ENCODE data around the gene COPS3. TPM values are rescaled to one million over a fixed set of nuclear protein-coding genes. Genes with fewer than 3 reads are reported as not detected.
"Not testable (repeated sequence)": the region's sequence is repeated elsewhere in the genome, so short reads cannot be mapped to it uniquely, and the experiment has no call there.

COPS3 gene
- polyA plus RNA-seq, 3 donors, result 65.5 to 89.7 (median 79.3) TPM

DNA sequence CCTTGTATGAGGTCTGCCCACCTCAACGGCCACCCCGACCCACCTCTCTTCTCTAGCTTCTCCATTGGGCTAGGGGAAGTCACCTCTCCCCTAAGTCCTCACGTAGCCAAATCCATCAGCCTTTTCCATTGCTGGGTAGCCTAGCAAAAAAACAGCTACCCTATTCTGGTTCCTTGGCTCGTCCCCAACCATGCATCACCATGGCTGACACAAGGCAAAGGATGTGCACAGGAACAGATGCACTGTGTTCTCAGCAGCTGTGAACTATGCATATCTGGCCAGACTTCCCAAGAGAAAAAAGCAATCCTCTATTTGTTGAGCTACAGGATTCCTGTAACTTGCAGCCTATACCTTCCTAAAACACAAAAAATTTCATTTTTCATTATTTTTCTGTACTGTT is 22.0 kb downstream of the COPS3 start:
- no peak for DNase-seq (ENCODE audit: extremely low read depth in 1 of 11, low read depth in 9 of 11, low spot score in 4 of 11)

DNA sequence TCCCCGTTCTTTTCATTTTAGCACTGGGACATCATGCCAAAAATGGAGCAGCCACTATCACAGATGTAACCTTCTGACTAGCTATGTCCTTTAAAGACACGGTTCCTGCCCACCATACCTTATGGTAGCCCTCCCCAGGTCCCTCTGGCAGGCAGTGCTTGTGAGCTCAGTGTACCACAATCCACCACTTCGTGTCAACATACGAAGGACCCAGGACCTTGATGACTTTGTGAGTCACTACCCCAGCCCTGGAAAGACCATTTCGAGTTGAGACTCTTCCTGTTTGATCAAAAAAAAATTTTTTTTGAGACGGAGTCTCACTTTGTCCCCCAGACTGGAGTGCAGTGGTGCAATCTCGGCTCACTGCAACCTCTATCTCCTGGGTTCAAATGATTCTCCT is 23.0 kb downstream of the COPS3 start:
- no peak for DNase-seq (ENCODE audit: extremely low read depth in 1 of 11, low read depth in 9 of 11, low spot score in 4 of 11)

DNA sequence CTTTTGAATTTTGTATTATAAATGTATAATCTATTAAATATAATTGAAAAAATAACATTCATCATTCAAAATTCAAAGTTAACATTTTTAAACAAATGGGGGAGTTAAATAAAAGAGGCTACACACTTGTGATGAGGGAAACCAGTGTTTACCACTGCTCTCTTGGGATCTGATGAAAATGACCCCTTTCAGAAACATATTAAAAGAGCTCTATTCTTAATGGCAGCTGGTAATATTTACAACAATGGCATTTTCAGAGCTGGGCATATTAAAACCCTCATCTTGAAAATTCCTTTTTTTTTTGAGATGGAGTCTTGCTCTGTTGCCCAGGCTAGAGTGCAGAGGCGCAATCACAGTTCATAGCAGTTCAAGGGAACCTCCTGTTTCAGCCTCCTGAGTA is 24.7 kb downstream of the COPS3 start:
- DNase-seq (ENCODE audit: extremely low read depth in 1 of 11, low read depth in 9 of 11, low spot score in 4 of 11), result no peak

DNA sequence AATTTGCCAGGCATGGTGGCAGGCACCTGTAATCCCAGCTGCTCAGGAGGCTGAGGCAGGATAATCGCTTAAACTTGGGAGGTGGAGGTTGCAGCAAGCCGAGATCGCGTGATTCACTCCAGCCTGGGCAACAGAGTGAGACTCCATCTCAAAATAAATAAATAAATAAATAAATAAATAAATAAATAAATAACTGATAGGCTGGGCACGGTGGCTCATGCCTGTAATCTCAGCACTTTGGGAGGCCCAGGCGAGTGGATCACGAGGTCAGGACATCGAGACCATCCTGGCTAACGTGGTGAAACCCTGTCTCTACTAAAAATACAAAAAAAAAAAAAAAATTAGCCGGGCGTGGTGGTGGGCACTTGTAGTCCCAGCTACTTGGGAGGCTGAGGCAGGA is 25.4 kb downstream of the COPS3 start:
- not testable (repeated sequence) for DNase-seq (ENCODE audit: extremely low read depth in 1 of 11, low read depth in 9 of 11, low spot score in 4 of 11)

DNA sequence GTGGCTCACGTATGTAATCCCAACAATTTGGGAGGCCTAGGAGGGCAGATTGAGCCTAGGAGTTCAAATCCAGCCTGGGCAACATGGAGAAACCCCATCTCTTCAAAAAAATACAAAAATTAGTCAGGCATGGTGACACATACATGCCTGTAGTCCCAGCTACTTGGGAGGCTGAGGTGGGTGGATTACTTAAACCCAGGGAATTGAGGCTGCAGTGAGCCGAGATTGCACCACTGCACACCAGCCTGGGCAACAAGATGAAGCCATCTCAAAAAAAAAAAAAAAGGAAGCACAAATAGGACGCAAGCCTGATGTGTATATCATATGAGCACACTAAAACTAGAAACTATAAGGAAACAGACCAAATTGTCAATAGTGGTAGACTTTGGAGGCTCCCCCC is 27.0 kb downstream of the COPS3 start:
- no peak for DNase-seq (ENCODE audit: extremely low read depth in 1 of 11, low read depth in 9 of 11, low spot score in 4 of 11)

DNA sequence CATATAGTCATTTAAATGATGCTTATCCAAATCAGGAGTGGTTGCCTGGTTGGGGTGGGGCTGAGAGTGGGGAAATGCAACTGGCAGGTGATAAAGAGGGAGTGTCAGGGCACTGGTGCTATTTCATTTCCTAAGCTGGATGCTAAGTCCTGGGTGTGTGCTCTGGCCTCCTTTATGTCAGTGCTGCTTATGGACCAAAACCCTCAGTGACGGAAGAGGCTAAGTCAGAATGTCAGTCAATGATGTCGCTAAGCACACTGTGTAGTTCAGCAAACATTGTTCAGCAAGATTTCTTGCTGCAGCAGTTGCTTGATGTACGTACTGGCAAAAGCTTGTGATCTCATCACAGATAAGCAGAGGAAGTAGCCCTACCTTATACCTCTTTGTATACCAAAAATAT is 27.6 kb downstream of the COPS3 start:
- DNase-seq (ENCODE audit: extremely low read depth in 1 of 11, low read depth in 9 of 11, low spot score in 4 of 11), result no peak

DNA sequence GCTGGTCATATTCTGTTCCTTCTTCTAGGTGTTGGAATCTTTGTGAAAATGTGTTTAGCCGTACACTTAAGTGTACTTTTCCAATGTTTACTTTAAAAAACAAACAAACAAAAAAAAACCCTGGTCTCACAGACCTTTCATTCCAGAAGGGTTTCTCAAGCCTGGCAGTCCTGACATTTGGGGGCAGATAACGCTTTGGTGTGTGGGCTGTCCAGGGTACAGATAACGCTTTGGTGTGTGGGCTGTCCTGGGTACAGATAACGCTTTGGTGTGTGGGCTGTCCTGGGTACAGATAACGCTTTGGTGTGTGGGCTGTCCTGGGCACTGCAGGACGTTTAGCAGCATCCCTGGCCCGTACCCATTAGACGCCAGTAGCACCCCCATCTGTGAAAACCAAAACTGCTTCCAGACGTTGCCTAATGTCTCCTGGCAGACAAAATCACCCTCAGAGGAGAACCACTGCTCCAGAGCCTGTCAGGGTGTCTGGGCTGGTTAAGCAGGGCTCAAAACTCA is 28.8 kb downstream of the COPS3 start:
- DNase-seq (ENCODE audit: extremely low read depth in 1 of 11, low read depth in 9 of 11, low spot score in 4 of 11), result no peak

DNA sequence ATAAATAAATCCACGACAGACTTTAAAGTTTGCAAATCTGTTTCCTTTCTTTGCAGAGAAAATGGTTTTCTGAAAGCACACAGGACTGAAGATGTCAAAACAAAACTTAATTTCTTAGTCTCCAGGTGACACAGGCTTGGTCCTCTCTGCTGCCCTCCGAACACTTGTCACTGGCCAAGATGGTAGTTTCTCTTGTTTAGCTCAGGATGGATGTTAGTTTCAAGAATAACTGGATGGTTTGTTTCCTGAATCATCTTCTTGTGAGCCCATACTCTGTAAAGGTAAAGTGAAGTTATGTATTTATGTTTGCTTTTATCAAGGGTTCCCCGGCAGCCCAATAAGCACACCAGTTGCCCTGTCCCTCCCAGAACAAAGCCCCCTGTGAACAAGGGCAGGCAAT is 34.2 kb downstream of the COPS3 start:
- DNase-seq (ENCODE audit: extremely low read depth in 1 of 11, low read depth in 9 of 11, low spot score in 4 of 11), result no peak

DNA sequence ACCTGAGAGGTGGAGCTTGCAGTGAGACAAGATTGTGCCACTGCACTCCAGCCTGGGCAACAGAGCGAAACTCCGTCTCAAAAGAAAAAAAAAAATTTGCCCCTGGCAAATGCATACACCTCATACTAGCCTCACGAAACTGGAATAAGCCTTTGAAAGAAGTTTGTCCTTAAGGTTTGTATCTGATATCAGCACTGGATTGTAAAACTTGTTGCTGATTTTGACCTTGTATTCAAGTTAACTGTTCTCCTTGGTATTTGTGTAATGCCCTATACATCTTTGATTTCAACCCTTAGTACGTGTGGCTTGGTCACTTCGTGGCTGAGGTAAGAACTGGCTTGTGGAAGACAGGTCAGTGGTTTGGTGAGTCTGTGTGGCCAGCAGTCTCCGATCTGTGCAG is 37.9 kb downstream of the COPS3 start:
- no peak for DNase-seq (ENCODE audit: extremely low read depth in 1 of 11, low read depth in 9 of 11, low spot score in 4 of 11)

DNA sequence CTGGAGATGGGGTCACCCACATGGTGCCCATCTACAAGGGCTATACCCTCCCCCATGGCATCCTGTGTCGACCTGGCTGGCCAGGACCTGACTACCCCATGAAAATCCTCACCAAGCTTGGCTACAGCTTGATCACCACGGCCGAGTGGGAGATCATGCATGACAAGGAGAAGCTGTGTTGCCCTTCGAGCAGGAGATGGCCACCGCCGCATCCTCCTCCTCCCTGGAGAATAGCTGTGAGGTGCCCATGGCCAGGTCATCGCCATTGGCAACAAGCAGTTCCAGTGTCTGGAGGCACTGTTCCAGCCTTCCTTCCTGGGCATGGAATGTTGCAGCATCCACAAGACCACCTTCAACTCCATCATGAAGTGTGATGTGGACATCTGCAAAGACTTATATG is 38.8 kb downstream of the COPS3 start:
- no peak for DNase-seq (ENCODE audit: extremely low read depth in 1 of 11, low read depth in 9 of 11, low spot score in 4 of 11)

DNA sequence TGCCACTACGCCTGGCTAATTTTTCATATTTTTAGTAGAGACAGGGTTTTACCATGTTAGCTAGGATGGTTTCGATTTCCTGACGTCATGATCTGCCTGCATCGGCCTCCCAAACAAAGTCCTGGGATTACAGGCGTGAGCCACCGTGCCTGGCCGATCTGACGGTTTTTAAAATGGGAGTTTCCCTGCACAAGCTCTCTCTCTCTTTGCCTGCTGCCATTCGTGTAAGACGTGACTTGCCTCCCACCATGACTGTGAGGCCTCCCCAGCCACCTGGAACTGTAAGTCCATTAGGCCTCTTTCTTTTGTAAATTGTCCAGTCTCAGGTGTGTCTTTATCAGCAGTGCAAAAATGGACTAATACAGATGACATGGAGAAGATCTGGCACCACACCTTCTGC is 39.4 kb downstream of the COPS3 start:
- DNase-seq (ENCODE audit: extremely low read depth in 1 of 11, low read depth in 9 of 11, low spot score in 4 of 11), result no peak

DNA sequence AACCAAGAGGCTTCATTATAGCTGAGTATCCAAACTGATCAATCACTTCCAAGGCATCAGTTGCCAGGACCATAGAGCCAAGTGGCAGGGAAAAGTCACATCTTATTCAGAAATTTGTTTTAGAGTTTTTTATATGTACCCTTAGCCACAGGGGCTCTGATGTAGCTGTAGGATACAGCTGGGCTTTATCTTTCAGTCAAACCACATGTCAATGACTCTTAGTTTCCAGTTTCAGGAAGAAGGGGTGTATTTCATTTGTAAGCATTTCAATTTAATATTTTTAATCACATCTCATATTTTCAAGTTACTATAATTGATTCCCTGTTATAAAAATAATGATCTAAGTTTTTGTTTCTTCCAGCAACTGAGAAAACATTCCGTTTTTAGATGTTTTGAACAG is 41.2 kb downstream of the COPS3 start:
- no peak for DNase-seq (ENCODE audit: extremely low read depth in 1 of 11, low read depth in 9 of 11, low spot score in 4 of 11)

DNA sequence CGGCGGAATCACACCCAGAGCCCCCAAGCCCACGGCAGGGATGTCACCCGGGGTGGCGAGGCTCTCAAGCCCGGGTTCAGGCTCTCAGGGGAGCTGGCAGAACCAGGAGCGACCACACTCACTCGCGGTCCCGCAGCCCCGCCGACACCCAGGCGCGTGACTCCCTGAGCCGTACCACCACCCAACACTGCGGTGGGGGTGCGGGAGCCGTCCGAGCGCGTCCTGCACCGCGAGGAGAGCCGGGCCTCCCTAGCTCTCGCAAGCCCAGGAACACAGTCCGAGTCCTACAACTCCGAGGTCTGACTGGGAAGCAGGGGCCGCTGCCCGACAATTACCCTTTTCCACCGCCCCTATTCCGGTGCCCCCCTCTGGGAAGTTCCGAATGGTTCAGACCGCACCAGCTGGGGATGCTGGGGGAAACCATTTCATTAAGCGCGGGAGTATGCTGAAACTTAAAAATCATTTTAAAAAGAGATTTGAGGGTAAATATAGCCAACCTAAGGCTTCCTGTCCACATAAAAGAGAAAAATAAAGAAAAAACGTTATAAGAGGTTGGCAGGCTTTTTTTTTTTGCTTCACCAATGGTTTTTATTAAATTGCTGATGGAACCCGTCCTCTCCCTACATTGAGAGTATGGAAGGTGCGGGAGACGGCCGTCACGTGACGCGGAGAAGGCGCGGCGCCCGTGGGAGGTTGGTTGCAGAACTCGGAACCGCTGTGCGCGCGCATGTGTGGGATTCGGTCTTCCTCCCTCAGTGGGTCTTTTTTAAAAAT is 43.8 kb downstream of the COPS3 start, which contains the start of gene FLCN:
Gene FLCN, minus strand, starts transcription at position 143 of the 774 bp plus-strand sequence. CDS start 9,031 bp downstream, outside the sequence.
- peak; percentile 68 to 91 (median 83) for DNase-seq (ENCODE audit: extremely low read depth in 1 of 11, low read depth in 9 of 11, low spot score in 4 of 11)

DNA sequence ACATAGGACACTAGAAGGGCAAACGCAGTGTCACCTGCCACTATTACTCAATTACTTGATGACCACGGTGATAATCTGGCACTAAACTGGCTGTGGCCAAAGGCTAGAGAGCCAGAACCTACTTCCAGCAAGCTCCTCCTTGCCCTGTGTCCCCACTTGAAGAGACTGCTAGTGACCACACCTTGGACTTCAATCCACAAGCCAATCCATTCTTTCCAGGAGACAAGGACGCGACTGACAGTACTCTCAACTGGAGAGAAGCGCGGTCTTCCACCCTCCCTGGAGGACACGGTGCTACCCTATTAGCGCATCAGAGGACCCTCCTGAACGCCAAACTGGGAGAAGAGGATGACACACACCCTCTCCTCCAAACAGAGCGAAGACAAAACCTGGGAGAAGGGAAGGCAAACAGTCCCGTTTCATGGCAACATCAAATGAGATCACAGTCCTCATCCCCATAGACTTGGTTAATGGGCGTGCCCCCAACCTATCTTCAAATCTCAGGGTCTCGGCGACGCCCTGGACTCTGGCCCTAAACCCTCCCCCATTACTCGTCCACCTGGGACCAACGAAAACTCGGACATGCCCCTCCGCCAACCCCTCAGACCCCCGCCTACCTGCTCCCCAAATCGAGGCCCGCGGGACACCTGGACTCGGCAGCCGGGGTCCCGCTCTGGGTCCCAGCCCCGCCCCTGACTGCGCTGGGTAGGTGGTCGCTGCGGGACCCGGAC is 44.6 kb downstream of the COPS3 start:
- peak in 1 of 11 donors; percentile 17 for DNase-seq (ENCODE audit: extremely low read depth in 1 of 11, low read depth in 9 of 11, low spot score in 4 of 11)

DNA sequence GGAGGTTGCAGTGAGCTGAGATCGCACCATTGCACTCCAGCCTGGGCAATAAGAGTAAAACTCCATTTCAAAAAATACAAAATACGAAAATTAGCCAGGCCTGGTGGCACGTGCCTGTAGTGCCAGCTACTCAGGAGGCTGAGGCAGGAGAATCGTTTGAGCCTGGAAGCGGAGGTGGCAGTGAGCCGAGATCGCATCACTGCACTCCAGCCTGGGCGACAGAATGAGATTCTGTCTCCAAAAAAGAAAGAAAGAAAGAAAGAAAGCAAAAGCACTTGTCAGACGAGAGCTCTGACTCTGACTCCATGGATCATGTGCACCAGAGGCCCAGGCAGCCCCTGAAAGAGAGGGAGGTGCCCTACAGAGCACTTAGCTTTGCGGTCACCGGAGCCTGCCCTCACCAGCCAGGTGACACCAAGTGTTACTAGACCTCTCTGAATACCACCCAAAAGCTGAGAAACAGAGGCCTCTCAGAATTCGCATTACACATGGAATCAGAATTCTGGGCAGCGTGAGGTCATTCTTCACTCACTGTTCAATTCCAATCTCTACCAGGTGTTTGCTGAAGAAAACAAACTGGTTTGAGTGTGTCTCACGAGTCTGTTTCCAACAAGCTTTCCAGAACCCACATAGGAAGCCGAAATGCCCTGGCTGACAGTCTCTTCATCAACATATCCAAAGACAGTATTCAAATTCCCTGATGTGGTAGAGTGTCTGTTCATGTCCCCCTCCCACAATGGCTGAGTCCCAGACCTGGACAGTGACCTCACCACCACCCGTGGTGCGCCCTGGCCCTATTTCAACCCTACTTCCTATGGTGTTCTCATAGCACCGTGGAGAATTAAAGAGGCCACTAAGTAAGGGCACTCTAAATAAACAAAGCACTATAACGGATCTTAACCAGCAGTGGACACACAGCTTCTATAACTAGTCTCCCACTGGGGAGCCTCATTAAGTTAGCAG is 45.6 kb downstream of the COPS3 start:
- no peak for DNase-seq (ENCODE audit: extremely low read depth in 1 of 11, low read depth in 9 of 11, low spot score in 4 of 11)

DNA sequence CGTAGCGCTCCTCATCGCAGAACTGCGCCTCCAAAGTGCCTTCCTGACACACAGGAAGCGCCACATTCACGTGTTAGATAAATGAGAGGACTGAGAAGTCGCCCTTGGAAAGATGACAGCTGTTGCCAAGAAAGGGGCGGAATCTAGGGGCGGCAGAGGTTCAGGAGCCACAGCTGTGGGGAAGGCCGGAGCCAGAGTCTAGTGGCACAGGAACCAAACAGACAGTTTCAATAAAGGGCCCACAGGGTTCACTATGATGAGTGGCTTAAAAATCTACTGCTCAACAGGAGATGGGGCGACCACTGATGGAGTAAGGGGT is 48.8 kb downstream of the COPS3 start:
- DNase-seq (ENCODE audit: extremely low read depth in 1 of 11, low read depth in 9 of 11, low spot score in 4 of 11), result no peak

DNA sequence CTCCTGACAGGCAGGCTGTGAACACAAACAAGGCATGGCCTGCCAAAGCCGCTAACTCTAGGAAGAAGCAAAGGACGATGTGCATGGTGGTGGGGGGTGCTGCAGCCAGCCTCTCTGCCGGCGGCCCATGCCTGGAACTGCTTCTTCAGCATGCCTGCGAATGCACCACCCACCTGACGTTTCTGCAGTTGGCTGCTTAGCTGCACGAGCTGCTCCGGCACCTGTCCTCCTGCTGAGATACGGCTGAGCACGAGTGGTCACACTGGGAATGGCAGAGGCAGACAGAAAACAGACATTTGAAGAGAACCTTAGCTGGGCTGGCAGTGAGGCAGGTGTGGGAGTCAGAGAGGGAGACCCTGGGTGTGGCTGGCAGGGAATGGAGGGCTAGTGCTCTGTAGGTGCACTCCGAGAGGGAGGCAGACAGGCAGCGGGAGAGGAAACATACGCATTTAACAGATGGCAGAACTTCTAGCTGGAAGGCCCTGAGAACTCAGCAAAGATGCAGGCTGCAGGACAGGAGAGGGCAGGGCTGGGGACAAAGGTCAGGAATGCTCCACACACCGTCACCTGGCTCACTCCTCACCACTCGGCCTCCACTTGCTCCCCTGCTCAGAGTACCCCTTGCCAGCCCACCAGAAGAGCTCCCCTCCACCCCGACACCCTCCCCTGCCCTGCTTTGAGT is 49.3 kb downstream of the COPS3 start:
- no peak for DNase-seq (ENCODE audit: extremely low read depth in 1 of 11, low read depth in 9 of 11, low spot score in 4 of 11)

DNA sequence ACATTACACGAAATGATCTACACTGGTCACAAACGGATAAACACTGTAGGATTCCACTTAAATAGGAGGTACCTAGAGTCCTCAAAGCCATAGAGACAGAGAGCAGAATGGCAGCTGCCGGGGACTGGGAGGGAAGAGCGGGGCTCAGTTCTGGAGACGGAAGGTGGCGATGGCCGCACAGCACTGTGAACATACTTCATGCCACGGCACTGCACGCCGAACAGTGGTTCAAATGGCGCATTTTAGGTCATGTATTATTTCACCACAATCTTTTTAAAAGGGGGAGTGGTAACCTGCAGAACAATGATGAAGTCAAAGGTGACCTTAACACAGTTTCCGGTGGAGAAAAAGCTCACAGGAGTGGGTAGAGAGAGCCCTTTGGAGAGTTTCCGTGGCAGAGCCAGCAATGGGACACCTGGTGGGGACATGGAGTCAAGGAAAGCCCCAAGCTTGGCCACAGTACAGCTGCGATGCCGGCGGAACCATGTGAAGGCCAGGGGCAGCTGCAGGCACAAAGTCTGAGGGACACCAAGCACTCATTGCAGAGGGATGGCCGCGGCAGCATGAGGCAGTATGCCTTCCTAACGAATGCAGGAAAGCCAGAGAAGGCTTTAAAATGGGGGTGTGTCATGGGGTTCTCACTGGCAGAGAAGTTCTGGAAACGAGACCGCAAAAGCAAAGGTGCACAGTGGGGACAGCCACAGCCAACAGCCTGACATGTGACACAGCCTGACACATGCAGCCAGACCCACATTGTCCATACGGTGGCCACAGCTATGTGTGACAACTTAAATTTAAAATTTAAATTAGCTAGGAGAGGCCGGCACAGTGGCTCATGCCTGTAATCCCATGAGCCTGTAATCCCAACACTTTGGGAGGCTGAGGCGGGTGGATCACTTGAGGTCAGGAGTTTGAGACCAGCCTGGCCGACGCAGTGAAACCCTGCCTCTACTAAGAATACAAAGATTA is 51.3 kb downstream of the COPS3 start:
- DNase-seq (ENCODE audit: extremely low read depth in 1 of 11, low read depth in 9 of 11, low spot score in 4 of 11), result no peak

Measured in renal cortex interstitium (tissue), 11 donors.